Measurements from ENCODE around the gene TNK2.

TNK2 gene

GRCh38 chr3:195899701-195900435 lies 8.5 kb downstream of the TNK2 start:
- no peak for DNase-seq (ENCODE audit: low read depth in 2 of 2)

- DNase-seq (ENCODE audit: low read depth in 2 of 2), result no peak
These were observed 10.4 kb downstream of the TNK2 start for GRCh38 chr3:195897853-195898415.

- DNase-seq (ENCODE audit: low read depth in 2 of 2), result no peak
These were observed 11.1 kb downstream of the TNK2 start for GRCh38 chr3:195897081-195897852.

- no peak for DNase-seq (ENCODE audit: low read depth in 2 of 2)
These were observed 11.8 kb downstream of the TNK2 start for GRCh38 chr3:195896361-195897080.

GRCh38 chr3:195895861-195896360 lies 12.4 kb downstream of the TNK2 start:
- peak in 1 of 2 donors; percentile 45 for DNase-seq (ENCODE audit: low read depth in 2 of 2)

- DNase-seq (ENCODE audit: low read depth in 2 of 2), result peak; percentile 40 to 61
These were observed 13.1 kb downstream of the TNK2 start for GRCh38 chr3:195895078-195895860.

GRCh38 chr3:195893916-195894465 lies 14.4 kb downstream of the TNK2 start:
- no peak for DNase-seq (ENCODE audit: low read depth in 2 of 2)

- no peak for DNase-seq (ENCODE audit: low read depth in 2 of 2)
These were observed 14.8 kb downstream of the TNK2 start for GRCh38 chr3:195893516-195893915.

GRCh38 chr3:195893044-195893395 lies 15.3 kb downstream of the TNK2 start:
- no peak for DNase-seq (ENCODE audit: low read depth in 2 of 2)

- DNase-seq (ENCODE audit: low read depth in 2 of 2), result no peak
These were observed 16.0 kb downstream of the TNK2 start for GRCh38 chr3:195892105-195893043.

GRCh38 chr3:195891431-195892104 lies 16.8 kb downstream of the TNK2 start:
- no peak for DNase-seq (ENCODE audit: low read depth in 2 of 2)

- no peak for DNase-seq (ENCODE audit: low read depth in 2 of 2)
These were observed 18.5 kb downstream of the TNK2 start for GRCh38 chr3:195889870-195890295.

GRCh38 chr3:195888981-195889869 lies 19.1 kb downstream of the TNK2 start:
- DNase-seq (ENCODE audit: low read depth in 2 of 2), result no peak

- no peak for DNase-seq (ENCODE audit: low read depth in 2 of 2)
These were observed 20.0 kb downstream of the TNK2 start for GRCh38 chr3:195888311-195888761.

- DNase-seq (ENCODE audit: low read depth in 2 of 2), result no peak
These were observed 20.7 kb downstream of the TNK2 start for GRCh38 chr3:195887670-195888069.

GRCh38 chr3:195886181-195887141 lies 21.9 kb downstream of the TNK2 start:
- no peak for DNase-seq (ENCODE audit: low read depth in 2 of 2)
